ENCODE results near the gene PECR.

Gene PECR

GRCh38 chr2:216117561-216118340, 36.1 kb upstream of the PECR start:
- Histone ChIP-seq H3K9ac (ENCODE audit: insufficient read length, low read depth) (no peak overlapping the region), H3K36me3 (ENCODE audit: insufficient read depth, insufficient read length, low read length) (peaks cover 96% of the 10 kb centered on the region)
- DNase-seq (ENCODE audit: low read depth, low spot score), result no peak

GRCh38 chr2:216116418-216116817, 34.8 kb upstream of the PECR start:
- Histone ChIP-seq H3K9me3 (ENCODE audit: insufficient read depth, low read length) (no peaks in the 10 kb centered on the region), H3K9ac (ENCODE audit: insufficient read length, low read depth) (no peak overlapping the region), H3K4me1 (ENCODE audit: insufficient read depth, insufficient read length) (no peaks in the 10 kb centered on the region), H3K27me3 (ENCODE audit: insufficient read depth, insufficient read length) (no peaks in the 10 kb centered on the region), H3K36me3 (ENCODE audit: insufficient read depth, insufficient read length, low read length) (peaks cover 96% of the 10 kb centered on the region), H3K4me3 (ENCODE audit: insufficient read length, low read depth) (no peak overlapping the region)
- DNase-seq (ENCODE audit: low read depth, low spot score), result no peak
- TF ChIP-seq ZNF274 (IDR thresholded peaks at IDR 0.05; ENCODE audit: low read depth, low read length) (no peak), SUZ12 (IDR thresholded peaks at IDR 0.05; ENCODE audit: extremely low read depth, insufficient read depth, insufficient read length) (no peak), YY1 (IDR thresholded peaks at IDR 0.05; ENCODE audit: insufficient read depth, insufficient read length) (no peak)

More at GRCh38 chr2:216117561-216118340, 36.1 kb upstream of the PECR start:
- no peak for TF ChIP-seq ZNF274 (IDR thresholded peaks at IDR 0.05; ENCODE audit: low read depth, low read length)
- TF ChIP-seq SUZ12 (IDR thresholded peaks at IDR 0.05; ENCODE audit: extremely low read depth, insufficient read depth, insufficient read length), result no peak
- no peak for TF ChIP-seq YY1 (IDR thresholded peaks at IDR 0.05; ENCODE audit: insufficient read depth, insufficient read length)
- H3K9me3 ChIP-seq (ENCODE audit: insufficient read depth, low read length), result no peaks in the 10 kb centered on the region
- H3K4me3 ChIP-seq (ENCODE audit: insufficient read length, low read depth), result no peak overlapping the region
- no peaks in the 10 kb centered on the region for H3K4me1 ChIP-seq (ENCODE audit: insufficient read depth, insufficient read length)
- H3K27me3 ChIP-seq (ENCODE audit: insufficient read depth, insufficient read length), result no peaks in the 10 kb centered on the region

- Histone ChIP-seq H3K4me1 (ENCODE audit: insufficient read depth, insufficient read length) (no peaks in the 10 kb centered on the region), H3K9ac (ENCODE audit: insufficient read length, low read depth) (peak overlapping the region; percentile 12), H3K36me3 (ENCODE audit: insufficient read depth, insufficient read length, low read length) (peaks cover 94% of the 10 kb centered on the region), H3K27me3 (ENCODE audit: insufficient read depth, insufficient read length) (no peaks in the 10 kb centered on the region), H3K4me3 (ENCODE audit: insufficient read length, low read depth) (peak overlapping the region; percentile 10), H3K9me3 (ENCODE audit: insufficient read depth, low read length) (no peaks in the 10 kb centered on the region)
- TF ChIP-seq YY1 (IDR thresholded peaks at IDR 0.05; ENCODE audit: insufficient read depth, insufficient read length), result peak; percentile 79
- TF ChIP-seq SUZ12 (IDR thresholded peaks at IDR 0.05; ENCODE audit: extremely low read depth, insufficient read depth, insufficient read length), result no peak
- DNase-seq (ENCODE audit: low read depth, low spot score), result peak; percentile 100
Measured at GRCh38 chr2:216114714-216115531, 33.3 kb upstream of the PECR start.

GRCh38 chr2:216114382-216114713, 32.7 kb upstream of the PECR start:
- Histone ChIP-seq H3K9me3 (ENCODE audit: insufficient read depth, low read length) (no peaks in the 10 kb centered on the region), H3K4me1 (ENCODE audit: insufficient read depth, insufficient read length) (no peaks in the 10 kb centered on the region), H3K27me3 (ENCODE audit: insufficient read depth, insufficient read length) (no peaks in the 10 kb centered on the region), H3K9ac (ENCODE audit: insufficient read length, low read depth) (no peak overlapping the region), H3K4me3 (ENCODE audit: insufficient read length, low read depth) (no peak overlapping the region), H3K36me3 (ENCODE audit: insufficient read depth, insufficient read length, low read length) (peaks cover 88% of the 10 kb centered on the region)
- no peak for DNase-seq (ENCODE audit: low read depth, low spot score)
- TF ChIP-seq SUZ12 (IDR thresholded peaks at IDR 0.05; ENCODE audit: extremely low read depth, insufficient read depth, insufficient read length) (no peak), YY1 (IDR thresholded peaks at IDR 0.05; ENCODE audit: insufficient read depth, insufficient read length) (no peak), ZNF274 (IDR thresholded peaks at IDR 0.05; ENCODE audit: low read depth, low read length) (no peak)

GRCh38 chr2:216113572-216113971, 32.0 kb upstream of the PECR start:
- H3K4me3 ChIP-seq (ENCODE audit: insufficient read length, low read depth), result no peak overlapping the region
- DNase-seq (ENCODE audit: low read depth, low spot score), result no peak
- TF ChIP-seq ZNF274 (IDR thresholded peaks at IDR 0.05; ENCODE audit: low read depth, low read length) (no peak), SUZ12 (IDR thresholded peaks at IDR 0.05; ENCODE audit: extremely low read depth, insufficient read depth, insufficient read length) (no peak), YY1 (IDR thresholded peaks at IDR 0.05; ENCODE audit: insufficient read depth, insufficient read length) (no peak)
- H3K27me3 ChIP-seq (ENCODE audit: insufficient read depth, insufficient read length), result no peaks in the 10 kb centered on the region
- H3K36me3 ChIP-seq (ENCODE audit: insufficient read depth, insufficient read length, low read length), result peaks cover 80% of the 10 kb centered on the region
- no peaks in the 10 kb centered on the region for H3K9me3 ChIP-seq (ENCODE audit: insufficient read depth, low read length)
- no peaks in the 10 kb centered on the region for H3K4me1 ChIP-seq (ENCODE audit: insufficient read depth, insufficient read length)
- H3K9ac ChIP-seq (ENCODE audit: insufficient read length, low read depth), result no peak overlapping the region

GRCh38 chr2:216112926-216113325, 31.3 kb upstream of the PECR start:
- no peaks in the 10 kb centered on the region for H3K9me3 ChIP-seq (ENCODE audit: insufficient read depth, low read length)
- no peak overlapping the region for H3K9ac ChIP-seq (ENCODE audit: insufficient read length, low read depth)
- TF ChIP-seq ZNF274 (IDR thresholded peaks at IDR 0.05; ENCODE audit: low read depth, low read length), result no peak
- TF ChIP-seq SUZ12 (IDR thresholded peaks at IDR 0.05; ENCODE audit: extremely low read depth, insufficient read depth, insufficient read length), result no peak
- no peak for TF ChIP-seq YY1 (IDR thresholded peaks at IDR 0.05; ENCODE audit: insufficient read depth, insufficient read length)
- H3K4me1 ChIP-seq (ENCODE audit: insufficient read depth, insufficient read length), result peaks cover 3% of the 10 kb centered on the region
- H3K36me3 ChIP-seq (ENCODE audit: insufficient read depth, insufficient read length, low read length), result peaks cover 74% of the 10 kb centered on the region
- no peak overlapping the region for H3K4me3 ChIP-seq (ENCODE audit: insufficient read length, low read depth)
- no peaks in the 10 kb centered on the region for H3K27me3 ChIP-seq (ENCODE audit: insufficient read depth, insufficient read length)
- no peak for DNase-seq (ENCODE audit: low read depth, low spot score)

GRCh38 chr2:216111122-216111521, 29.5 kb upstream of the PECR start:
- H3K4me3 ChIP-seq (ENCODE audit: insufficient read length, low read depth), result no peak overlapping the region
- peak overlapping the region; percentile 14 for H3K9ac ChIP-seq (ENCODE audit: insufficient read length, low read depth)
- no peaks in the 10 kb centered on the region for H3K27me3 ChIP-seq (ENCODE audit: insufficient read depth, insufficient read length)
- no peaks in the 10 kb centered on the region for H3K9me3 ChIP-seq (ENCODE audit: insufficient read depth, low read length)
- peaks cover 3% of the 10 kb centered on the region for H3K4me1 ChIP-seq (ENCODE audit: insufficient read depth, insufficient read length)
- peaks cover 56% of the 10 kb centered on the region for H3K36me3 ChIP-seq (ENCODE audit: insufficient read depth, insufficient read length, low read length)
- TF ChIP-seq SUZ12 (IDR thresholded peaks at IDR 0.05; ENCODE audit: extremely low read depth, insufficient read depth, insufficient read length) (no peak), ZNF274 (IDR thresholded peaks at IDR 0.05; ENCODE audit: low read depth, low read length) (no peak), YY1 (IDR thresholded peaks at IDR 0.05; ENCODE audit: insufficient read depth, insufficient read length) (no peak)
- no peak for DNase-seq (ENCODE audit: low read depth, low spot score)
